K562 (cell line): Measurements from ENCODE around the gene LTN1.

ENCODE experiments used
- BRCA1 ChIP-seq, 2 experiments: fragments of 450-650 bp in 1 of 2; sonication (generic) in 1 of 2; formaldehyde crosslinking in 1 of 2; IDR thresholded peaks; 2 replicates each; pipeline versions ENCODE4 v1.5.0 to v1.6.1; 2017 to 2020; ENCODE audit warnings: mild to moderate bottlenecking in 1 of 2, missing genetic modification reagents in 1 of 2
- ELF4 ChIP-seq: fragments of 450-650 bp; formaldehyde crosslinking; IDR thresholded peaks from 2 replicates; pipeline ENCODE4 v1.4.0; 2022; ENCODE audit warnings: missing genetic modification characterization
- EP300 ChIP-seq: IDR thresholded peaks from 2 replicates; pipeline ENCODE4 v1.6.1; 2012; ENCODE audit warnings: low read length, improper control_type of control experiment
- MXI1 ChIP-seq: IDR thresholded peaks from 2 replicates; pipeline ENCODE4 v1.6.1; 2011; ENCODE audit warnings: low read depth, mild to moderate bottlenecking, improper control_type of control experiment, low read length
- NFE2L1 ChIP-seq: fragments of 450-650 bp; IDR thresholded peaks from 2 replicates; pipeline ENCODE4 v1.6.1; 2016; ENCODE audit warnings: missing genetic modification characterization, low read depth, mild to moderate bottlenecking, missing compliant biosample characterization, moderate library complexity, borderline replicate concordance
- POLR2AphosphoS2 ChIP-seq: IDR thresholded peaks from 2 replicates; pipeline ENCODE4 v1.6.1; 2012; ENCODE audit warnings: low read length, improper control_type of control experiment
- ZNF165 ChIP-seq: fragments of 250-450 bp; sonication (Bioruptor Pico); IDR thresholded peaks from 2 replicates; pipeline ENCODE4 v1.4.0; 2020; ENCODE audit warnings: borderline replicate concordance
- ZNF232 ChIP-seq: sonication (generic); formaldehyde crosslinking; IDR thresholded peaks from 2 replicates; pipeline ENCODE4 v1.8.0; 2022; ENCODE audit warnings: mild to moderate bottlenecking, missing genetic modification reagents
- ZNF583 ChIP-seq: fragments of 250-450 bp; sonication (Bioruptor Pico); IDR thresholded peaks from 2 replicates; pipeline ENCODE4 v1.4.0; 2020
- TF ChIP-seq, protein P1 (sequence below), 2 experiments: fragments of 450-650 bp; formaldehyde crosslinking in 1 of 2; IDR thresholded peaks; 2 replicates each; pipeline versions ENCODE4 v1.4.0 to v1.6.1; 2014 to 2020; ENCODE audit warnings: mild to moderate bottlenecking in 2 of 2, borderline replicate concordance in 1 of 2, low read depth in 1 of 2
- TF ChIP-seq, protein P2 (sequence below), 3 experiments: IDR thresholded peaks in 2 of 3; conservative IDR thresholded peaks in 1 of 3; 2 replicates each; pipeline ENCODE4 v1.5.1; 2011 to 2012; ENCODE audit warnings: low read length in 3 of 3, mild to moderate bottlenecking in 3 of 3, control low read depth in 2 of 3, improper control_type of control experiment in 1 of 3, inconsistent platforms in 1 of 3, low read depth in 1 of 3, mixed read lengths in 1 of 3, moderate library complexity in 1 of 3; ENCODE audit not compliant: insufficient read depth in 2 of 3
- TF ChIP-seq, protein P3 (sequence below): sonication (generic); formaldehyde crosslinking; IDR thresholded peaks from 2 replicates; pipeline ENCODE4 v1.8.0; 2023; ENCODE audit warnings: missing genetic modification reagents, mild to moderate bottlenecking, borderline replicate concordance
- TF ChIP-seq, protein P4 (sequence below): sonication (generic); formaldehyde crosslinking; IDR thresholded peaks from 2 replicates; pipeline ENCODE4 v1.5.0; 2020; ENCODE audit warnings: missing genetic modification reagents

DNA sequence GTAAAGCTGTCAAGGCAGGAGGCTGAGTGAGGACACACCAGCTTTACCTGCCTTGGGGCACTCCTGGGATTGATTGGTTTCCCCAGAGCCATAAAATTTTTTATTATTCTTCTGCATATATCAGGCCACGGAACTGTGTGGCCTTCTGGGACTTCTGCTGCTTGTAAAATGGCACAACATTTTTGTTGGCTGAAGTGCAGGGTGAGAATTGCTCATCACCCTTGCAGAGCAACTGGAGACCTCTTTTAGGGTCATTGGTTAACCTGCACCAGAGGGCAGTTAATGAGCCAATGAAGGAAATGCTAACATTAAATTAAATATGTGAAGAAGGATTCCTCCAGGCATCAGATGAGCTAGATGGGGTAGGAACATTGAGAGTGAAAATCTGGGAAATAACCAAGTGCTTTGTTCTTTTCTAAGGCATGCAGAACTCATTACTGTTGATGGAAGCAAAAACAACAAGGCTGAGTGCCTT lies 87.7 kb downstream of the LTN1 start:
- TF ChIP-seq, protein P1, sequence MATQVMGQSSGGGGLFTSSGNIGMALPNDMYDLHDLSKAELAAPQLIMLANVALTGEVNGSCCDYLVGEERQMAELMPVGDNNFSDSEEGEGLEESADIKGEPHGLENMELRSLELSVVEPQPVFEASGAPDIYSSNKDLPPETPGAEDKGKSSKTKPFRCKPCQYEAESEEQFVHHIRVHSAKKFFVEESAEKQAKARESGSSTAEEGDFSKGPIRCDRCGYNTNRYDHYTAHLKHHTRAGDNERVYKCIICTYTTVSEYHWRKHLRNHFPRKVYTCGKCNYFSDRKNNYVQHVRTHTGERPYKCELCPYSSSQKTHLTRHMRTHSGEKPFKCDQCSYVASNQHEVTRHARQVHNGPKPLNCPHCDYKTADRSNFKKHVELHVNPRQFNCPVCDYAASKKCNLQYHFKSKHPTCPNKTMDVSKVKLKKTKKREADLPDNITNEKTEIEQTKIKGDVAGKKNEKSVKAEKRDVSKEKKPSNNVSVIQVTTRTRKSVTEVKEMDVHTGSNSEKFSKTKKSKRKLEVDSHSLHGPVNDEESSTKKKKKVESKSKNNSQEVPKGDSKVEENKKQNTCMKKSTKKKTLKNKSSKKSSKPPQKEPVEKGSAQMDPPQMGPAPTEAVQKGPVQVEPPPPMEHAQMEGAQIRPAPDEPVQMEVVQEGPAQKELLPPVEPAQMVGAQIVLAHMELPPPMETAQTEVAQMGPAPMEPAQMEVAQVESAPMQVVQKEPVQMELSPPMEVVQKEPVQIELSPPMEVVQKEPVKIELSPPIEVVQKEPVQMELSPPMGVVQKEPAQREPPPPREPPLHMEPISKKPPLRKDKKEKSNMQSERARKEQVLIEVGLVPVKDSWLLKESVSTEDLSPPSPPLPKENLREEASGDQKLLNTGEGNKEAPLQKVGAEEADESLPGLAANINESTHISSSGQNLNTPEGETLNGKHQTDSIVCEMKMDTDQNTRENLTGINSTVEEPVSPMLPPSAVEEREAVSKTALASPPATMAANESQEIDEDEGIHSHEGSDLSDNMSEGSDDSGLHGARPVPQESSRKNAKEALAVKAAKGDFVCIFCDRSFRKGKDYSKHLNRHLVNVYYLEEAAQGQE (IDR thresholded peaks at IDR 0.05; ENCODE audit: borderline replicate concordance), result no peak
- TF ChIP-seq, protein P1 (CRISPR knock-in tag; IDR thresholded peaks at IDR 0.05; ENCODE audit: low read depth), result no peak
- TF ChIP-seq, protein P2, sequence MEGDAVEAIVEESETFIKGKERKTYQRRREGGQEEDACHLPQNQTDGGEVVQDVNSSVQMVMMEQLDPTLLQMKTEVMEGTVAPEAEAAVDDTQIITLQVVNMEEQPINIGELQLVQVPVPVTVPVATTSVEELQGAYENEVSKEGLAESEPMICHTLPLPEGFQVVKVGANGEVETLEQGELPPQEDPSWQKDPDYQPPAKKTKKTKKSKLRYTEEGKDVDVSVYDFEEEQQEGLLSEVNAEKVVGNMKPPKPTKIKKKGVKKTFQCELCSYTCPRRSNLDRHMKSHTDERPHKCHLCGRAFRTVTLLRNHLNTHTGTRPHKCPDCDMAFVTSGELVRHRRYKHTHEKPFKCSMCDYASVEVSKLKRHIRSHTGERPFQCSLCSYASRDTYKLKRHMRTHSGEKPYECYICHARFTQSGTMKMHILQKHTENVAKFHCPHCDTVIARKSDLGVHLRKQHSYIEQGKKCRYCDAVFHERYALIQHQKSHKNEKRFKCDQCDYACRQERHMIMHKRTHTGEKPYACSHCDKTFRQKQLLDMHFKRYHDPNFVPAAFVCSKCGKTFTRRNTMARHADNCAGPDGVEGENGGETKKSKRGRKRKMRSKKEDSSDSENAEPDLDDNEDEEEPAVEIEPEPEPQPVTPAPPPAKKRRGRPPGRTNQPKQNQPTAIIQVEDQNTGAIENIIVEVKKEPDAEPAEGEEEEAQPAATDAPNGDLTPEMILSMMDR (IDR thresholded peaks at IDR 0.05 in 2 of 3, conservative IDR thresholded peaks at IDR 0.05 in 1 of 3; ENCODE audit: insufficient read depth in 2 of 3, low read depth in 1 of 3, low read length in 3 of 3), result no peak
- TF ChIP-seq ZNF583 (CRISPR knock-in tag) (no peak), ZNF232 (no peak), ELF4 (CRISPR knock-in tag) (no peak), ZNF165 (CRISPR knock-in tag) (no peak), NFE2L1 (tag) (no peak), POLR2AphosphoS2 (no peak), BRCA1 (IDR thresholded peaks at IDR 0.05) (no peak), BRCA1 (CRISPR knock-in tag; IDR thresholded peaks at IDR 0.05) (no peak), MXI1 (no peak), EP300 (no peak)
- TF ChIP-seq, protein P3, sequence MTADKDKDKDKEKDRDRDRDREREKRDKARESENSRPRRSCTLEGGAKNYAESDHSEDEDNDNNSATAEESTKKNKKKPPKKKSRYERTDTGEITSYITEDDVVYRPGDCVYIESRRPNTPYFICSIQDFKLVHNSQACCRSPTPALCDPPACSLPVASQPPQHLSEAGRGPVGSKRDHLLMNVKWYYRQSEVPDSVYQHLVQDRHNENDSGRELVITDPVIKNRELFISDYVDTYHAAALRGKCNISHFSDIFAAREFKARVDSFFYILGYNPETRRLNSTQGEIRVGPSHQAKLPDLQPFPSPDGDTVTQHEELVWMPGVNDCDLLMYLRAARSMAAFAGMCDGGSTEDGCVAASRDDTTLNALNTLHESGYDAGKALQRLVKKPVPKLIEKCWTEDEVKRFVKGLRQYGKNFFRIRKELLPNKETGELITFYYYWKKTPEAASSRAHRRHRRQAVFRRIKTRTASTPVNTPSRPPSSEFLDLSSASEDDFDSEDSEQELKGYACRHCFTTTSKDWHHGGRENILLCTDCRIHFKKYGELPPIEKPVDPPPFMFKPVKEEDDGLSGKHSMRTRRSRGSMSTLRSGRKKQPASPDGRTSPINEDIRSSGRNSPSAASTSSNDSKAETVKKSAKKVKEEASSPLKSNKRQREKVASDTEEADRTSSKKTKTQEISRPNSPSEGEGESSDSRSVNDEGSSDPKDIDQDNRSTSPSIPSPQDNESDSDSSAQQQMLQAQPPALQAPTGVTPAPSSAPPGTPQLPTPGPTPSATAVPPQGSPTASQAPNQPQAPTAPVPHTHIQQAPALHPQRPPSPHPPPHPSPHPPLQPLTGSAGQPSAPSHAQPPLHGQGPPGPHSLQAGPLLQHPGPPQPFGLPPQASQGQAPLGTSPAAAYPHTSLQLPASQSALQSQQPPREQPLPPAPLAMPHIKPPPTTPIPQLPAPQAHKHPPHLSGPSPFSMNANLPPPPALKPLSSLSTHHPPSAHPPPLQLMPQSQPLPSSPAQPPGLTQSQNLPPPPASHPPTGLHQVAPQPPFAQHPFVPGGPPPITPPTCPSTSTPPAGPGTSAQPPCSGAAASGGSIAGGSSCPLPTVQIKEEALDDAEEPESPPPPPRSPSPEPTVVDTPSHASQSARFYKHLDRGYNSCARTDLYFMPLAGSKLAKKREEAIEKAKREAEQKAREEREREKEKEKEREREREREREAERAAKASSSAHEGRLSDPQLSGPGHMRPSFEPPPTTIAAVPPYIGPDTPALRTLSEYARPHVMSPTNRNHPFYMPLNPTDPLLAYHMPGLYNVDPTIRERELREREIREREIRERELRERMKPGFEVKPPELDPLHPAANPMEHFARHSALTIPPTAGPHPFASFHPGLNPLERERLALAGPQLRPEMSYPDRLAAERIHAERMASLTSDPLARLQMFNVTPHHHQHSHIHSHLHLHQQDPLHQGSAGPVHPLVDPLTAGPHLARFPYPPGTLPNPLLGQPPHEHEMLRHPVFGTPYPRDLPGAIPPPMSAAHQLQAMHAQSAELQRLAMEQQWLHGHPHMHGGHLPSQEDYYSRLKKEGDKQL (CRISPR knock-in tag), result no peak
- TF ChIP-seq, protein P4, sequence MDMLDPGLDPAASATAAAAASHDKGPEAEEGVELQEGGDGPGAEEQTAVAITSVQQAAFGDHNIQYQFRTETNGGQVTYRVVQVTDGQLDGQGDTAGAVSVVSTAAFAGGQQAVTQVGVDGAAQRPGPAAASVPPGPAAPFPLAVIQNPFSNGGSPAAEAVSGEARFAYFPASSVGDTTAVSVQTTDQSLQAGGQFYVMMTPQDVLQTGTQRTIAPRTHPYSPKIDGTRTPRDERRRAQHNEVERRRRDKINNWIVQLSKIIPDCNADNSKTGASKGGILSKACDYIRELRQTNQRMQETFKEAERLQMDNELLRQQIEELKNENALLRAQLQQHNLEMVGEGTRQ, result no peak
